A673 (cell line): ENCODE measurements around the gene NAALADL2.

Experiments
- EZH2 ChIP-seq: fragments of 200-600 bp; sonication (generic); IDR thresholded peaks from 2 replicates; pipeline ENCODE4 v1.6.1; 2017; ENCODE audit warnings: borderline replicate concordance, low read depth, mild to moderate bottlenecking, mixed read lengths, antibody characterized with exemption, low read length; ENCODE audit not compliant: poor library complexity, severe bottlenecking
- TF ChIP-seq, protein P1 (sequence below): fragments of 300-800, 200-600 bp; sonication (generic); conservative IDR thresholded peaks from 2 replicates; pipeline ENCODE4 v1.5.1; 2017; ENCODE audit warnings: low read depth, mild to moderate bottlenecking, antibody characterized with exemption, low read length, moderate library complexity, mixed read lengths

GRCh38 chr3:174882789-174883188, 23.7 kb downstream of the NAALADL2 start:
- TF ChIP-seq, protein P1, sequence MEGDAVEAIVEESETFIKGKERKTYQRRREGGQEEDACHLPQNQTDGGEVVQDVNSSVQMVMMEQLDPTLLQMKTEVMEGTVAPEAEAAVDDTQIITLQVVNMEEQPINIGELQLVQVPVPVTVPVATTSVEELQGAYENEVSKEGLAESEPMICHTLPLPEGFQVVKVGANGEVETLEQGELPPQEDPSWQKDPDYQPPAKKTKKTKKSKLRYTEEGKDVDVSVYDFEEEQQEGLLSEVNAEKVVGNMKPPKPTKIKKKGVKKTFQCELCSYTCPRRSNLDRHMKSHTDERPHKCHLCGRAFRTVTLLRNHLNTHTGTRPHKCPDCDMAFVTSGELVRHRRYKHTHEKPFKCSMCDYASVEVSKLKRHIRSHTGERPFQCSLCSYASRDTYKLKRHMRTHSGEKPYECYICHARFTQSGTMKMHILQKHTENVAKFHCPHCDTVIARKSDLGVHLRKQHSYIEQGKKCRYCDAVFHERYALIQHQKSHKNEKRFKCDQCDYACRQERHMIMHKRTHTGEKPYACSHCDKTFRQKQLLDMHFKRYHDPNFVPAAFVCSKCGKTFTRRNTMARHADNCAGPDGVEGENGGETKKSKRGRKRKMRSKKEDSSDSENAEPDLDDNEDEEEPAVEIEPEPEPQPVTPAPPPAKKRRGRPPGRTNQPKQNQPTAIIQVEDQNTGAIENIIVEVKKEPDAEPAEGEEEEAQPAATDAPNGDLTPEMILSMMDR, result no peak
- no peak for TF ChIP-seq EZH2
